CD4-positive, alpha-beta T cell treated with Interleukin-6 at 100 ng/mL for 8 hours (primary cell): ENCODE data around the gene KCNH3.
"Not testable (repeated sequence)": the region's sequence is repeated elsewhere in the genome, so short reads cannot be mapped to it uniquely, and the experiment has no call there.

ENCODE experiments used
- DNase-seq: peaks from one replicate; pipeline ENCODE4 v3.0.0-alpha.2; 2020; ENCODE audit warnings: mixed read lengths, low spot score

The KCNH3 gene, protein sequence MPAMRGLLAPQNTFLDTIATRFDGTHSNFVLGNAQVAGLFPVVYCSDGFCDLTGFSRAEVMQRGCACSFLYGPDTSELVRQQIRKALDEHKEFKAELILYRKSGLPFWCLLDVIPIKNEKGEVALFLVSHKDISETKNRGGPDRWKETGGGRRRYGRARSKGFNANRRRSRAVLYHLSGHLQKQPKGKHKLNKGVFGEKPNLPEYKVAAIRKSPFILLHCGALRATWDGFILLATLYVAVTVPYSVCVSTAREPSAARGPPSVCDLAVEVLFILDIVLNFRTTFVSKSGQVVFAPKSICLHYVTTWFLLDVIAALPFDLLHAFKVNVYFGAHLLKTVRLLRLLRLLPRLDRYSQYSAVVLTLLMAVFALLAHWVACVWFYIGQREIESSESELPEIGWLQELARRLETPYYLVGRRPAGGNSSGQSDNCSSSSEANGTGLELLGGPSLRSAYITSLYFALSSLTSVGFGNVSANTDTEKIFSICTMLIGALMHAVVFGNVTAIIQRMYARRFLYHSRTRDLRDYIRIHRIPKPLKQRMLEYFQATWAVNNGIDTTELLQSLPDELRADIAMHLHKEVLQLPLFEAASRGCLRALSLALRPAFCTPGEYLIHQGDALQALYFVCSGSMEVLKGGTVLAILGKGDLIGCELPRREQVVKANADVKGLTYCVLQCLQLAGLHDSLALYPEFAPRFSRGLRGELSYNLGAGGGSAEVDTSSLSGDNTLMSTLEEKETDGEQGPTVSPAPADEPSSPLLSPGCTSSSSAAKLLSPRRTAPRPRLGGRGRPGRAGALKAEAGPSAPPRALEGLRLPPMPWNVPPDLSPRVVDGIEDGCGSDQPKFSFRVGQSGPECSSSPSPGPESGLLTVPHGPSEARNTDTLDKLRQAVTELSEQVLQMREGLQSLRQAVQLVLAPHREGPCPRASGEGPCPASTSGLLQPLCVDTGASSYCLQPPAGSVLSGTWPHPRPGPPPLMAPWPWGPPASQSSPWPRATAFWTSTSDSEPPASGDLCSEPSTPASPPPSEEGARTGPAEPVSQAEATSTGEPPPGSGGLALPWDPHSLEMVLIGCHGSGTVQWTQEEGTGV

DNA sequence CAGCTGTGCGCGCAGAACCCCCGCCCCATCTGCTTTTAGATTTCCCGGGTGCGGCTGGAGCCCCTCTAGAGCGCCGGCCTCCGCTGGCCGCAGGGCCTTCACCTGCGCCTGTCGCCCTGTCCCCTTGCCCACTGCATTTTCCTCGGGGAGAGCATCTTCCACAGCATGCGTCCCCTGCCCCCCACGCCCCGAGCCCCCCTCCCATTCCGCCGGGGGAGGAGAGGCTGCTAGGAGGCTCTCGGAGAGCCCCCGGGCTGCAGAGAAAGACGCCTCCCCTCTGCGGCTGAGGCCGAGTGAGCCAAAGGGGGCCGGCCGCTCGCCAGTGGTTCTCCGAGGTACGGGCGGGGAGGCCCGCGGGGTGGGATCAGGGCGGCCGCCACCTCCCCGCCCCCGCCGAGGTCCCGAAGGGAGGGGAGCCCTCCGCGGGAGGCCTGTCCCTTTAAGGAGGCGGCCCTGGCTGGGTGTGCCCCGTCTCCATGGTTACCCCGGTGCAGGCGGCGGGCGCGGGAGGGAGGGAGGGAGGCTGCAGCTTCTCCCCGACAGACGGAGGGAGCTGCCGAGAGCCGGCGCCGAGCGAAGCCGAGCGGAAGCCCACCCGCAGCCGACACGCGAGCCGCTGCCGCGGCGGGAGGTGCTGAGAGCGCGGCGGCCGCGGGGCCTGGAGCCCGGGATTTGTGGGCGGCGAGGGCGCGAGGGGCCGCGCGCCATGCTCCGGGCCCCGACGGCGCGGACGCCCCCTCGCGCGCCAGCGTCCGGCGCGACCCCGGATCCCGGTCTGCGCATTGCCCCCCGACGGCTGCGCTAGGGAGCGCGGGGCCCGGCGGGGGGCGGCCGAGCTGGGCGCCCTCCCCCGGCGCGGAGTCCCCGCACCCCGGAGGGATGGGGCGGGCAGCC, at the start of gene KCNH3:
TSS of gene KCNH3 (plus strand) at position 521 of the 894 bp plus-strand sequence. CDS start 387 bp downstream, outside the sequence.
- peak; percentile 93 for DNase-seq

DNA sequence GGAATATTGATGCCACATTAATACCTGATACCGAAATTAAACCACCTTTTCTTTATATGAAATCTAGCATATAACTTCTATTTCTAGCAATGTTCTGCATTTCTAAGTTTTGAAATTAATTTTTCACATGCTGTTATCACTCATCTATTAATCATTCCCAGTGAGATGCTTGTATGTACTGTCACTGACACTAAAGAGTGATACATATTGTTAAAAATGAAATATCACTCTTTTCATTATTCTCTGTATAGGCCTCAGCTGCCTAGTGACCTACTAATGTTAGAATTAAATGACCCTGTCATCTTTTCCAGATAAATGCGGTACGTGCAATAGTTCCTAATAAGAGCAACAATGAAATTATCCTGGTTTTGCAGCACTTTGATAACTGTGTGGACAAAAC, 49.7 kb upstream of the KCNH3 start:
- no peak for DNase-seq

DNA sequence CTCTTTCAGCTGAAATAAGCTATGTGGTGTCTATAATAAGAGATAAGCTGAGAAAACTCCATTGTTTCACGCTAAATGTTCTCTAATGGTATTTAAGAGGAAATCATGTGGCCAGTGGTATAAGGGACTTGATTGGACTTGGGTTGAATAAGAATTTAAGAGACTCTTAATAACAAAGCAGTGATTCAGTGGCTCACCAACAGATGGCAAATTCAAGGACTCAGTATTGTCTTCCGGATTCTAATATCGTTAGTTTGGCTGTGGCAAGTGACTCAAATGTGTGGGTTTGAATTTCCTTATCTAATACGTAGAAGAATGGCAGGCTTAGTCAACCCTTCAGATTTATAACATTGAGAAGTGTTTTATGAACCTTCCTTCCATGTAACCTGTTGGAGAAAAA, 49.1 kb upstream of the KCNH3 start:
- DNase-seq, result no peak

DNA sequence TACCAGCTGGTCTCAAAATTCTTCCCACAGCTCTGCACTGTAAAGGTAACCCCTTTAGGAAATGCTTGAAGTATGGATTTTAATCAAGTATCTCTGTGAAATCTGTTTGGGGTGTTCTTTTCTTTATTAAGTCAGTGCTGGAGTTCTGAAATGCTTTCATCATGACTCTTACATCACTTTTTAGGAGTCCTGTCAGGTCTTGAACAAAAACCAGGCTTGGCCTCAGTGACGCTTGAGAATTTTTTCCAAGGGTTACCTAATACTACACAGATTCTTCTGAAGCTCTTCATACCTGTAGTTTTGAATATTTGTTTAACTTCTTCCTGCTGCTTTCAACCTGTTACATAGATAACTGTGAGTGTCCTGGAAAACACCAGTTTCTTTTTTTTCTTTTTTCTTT, 47.0 kb upstream of the KCNH3 start:
- DNase-seq, result no peak

DNA sequence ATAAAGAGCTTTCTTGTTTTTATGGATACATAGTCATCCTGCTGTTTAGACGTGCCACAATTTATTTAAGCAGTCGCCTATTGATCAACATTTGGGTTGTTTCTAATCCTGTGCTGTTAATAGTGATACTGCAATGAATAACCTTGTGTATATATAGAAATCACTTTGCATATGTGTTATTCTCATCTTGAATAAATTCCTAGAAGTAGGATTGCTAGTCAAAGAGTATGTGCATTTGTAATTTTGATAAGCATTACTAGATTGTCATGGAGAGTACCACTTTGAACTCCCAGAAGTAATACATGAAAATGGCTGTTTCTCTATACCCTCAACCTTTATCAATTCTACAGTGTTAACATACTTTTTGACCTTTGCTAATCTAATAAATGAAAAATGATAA, 44.9 kb upstream of the KCNH3 start:
- no peak for DNase-seq

DNA sequence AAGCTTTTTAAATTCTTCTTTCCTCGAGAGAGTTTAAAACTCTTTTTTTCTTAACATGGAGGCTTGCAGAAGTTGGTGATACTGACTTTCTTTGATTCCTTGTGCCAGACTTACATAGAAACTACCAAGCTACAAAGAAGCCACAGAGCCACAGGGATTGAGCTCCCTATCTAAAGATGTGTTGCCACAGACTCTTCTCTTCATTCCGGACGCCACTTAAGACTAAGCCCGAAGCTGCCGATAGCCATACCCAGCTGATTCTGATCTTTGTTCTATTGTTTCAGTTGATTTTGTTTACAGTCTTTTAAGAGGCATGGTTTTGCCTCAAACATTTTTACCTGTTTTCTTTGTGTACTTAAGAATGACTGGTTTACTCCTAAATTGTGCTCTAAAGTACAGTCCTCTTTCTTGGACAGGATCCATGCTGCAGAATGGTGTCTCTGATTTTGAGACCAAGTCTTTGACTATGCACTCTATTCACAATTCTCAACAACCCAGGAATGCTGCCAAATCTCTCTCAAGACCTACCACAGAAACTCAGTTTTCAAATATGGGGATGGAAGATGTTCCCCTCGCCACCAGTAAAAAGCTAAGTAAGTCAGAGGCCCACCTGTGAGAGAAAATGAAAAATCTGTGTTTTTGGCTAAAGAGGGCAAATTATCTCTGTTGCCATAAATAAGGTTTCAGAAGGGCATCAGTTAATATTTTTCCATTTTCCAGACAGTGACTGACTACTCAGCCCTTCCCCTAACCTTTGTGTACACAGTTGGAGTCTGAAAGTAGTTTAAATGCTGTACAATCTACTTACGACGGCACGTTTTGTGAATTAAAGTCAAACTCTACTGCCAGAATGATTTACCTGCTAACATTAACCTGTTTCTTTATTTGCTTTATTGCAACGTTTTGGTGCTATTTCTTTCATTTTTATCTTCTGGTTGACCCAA, 42.1 kb upstream of the KCNH3 start:
- no peak for DNase-seq

DNA sequence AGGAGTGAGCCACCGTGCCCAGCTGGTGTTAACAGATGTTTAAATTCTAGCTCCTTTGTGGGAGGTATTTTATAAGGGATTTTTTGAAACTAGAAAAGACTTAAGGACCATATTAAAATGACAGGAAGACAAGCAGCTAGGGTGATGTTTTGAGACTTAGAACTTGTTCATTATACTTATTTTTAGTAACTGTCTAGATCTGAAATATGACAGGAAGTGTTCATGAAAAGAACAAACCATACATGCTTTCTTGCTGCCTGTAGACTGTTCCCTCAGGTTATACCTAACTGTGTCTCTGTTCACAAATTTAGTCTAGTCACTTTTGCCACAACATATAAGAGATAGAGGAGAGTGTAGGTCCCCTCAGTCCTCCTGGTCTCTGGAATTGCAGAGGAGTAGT, 36.9 kb upstream of the KCNH3 start:
- no peak for DNase-seq

DNA sequence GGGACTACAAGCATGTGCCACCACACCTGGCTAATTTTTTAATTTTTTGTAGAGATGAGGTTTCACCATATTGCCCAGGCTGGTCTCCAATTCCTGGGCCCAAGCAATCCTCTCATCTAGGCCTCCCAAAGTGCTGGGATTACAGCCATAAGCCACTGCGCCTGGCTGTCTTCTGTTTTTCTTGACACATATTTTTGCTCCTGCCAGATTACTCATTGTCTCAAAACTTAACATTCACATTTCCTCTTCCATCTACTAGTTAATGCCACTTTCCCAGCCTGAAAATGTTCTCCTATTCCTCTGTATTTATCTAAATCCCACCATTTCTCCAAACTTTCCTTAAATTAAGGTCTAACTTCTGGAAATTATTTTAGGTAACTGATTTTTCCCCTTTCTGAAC, 36.2 kb upstream of the KCNH3 start:
- no peak for DNase-seq

DNA sequence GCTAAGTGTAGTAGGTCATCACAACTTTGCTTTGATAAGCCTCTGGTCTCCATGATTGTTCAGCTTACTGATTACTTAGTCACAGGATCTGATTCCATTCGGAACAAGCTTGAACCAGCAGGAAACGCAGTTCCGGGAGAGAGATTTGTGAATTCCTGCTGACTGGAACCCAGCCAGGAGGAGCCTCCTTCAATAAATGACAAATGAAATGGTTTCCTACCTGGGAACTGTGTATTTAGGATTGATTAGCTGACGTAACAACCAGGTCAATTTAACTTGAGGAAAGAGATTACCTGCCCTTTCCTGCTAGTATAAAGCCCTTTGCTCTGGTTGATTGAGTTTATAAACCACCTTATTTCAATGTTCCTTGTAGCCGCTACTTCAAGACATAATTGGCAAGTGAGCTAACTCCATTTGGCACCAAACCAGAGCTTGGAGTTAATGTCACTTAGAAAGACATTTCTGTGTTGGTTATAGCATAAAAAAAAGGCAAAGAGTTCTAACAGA, 35.1 kb upstream of the KCNH3 start:
- DNase-seq, result no peak

DNA sequence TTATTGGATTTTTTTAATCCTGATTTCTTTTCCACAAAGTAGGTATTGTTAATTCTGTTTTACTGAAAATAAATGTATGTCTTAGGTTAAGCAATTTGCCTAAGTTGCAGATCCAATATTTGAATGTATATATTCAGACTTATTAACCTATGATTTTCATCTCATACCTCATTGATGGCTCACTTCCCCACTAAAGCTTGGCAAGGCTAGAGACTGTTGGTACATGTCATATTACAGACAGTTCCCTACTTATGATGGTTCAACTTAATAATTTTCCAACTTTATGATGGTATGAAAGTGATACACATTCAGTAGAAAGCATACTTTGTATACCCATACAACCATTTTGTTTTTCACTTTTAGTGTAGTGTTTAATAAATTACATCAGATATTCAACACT, 33.2 kb upstream of the KCNH3 start:
- DNase-seq, result no peak

DNA sequence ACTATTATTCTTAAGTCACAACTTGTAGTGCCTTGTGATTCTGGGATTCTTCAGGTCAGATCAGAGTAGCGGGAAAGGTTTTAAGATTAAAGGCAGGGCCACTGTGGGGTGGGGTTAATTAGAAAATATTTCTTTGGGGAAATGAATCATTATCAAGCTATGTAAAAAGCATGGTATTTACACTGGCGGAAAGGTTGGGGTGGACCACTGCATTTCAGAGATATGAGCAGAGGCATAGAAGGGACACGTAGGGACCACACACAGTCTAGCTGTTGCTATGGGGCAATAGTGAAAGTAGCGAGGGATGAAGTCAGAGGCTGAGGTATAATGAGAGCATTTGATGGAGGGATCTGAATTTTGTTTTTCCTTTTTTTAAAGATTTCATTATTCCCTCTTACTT, 31.7 kb upstream of the KCNH3 start:
- DNase-seq, result no peak

DNA sequence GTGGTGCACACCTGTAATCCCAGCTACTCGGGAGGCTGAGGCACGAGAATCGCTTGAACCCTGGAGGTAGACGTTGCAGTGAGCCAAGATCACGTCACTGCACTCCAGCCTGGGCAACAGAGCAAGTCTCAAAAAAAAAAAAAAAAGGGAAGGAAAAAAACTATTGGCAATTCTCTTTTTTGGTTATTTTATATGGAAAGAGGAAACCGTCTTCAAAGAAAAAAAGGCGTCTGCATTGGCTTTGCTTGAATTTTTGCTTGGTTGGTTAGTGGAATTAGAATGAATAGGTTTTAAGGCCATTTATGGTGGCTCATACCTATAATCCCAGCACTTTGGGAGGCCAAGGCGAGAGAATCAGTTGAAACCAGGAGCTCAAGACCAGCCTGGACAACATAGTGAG, 29.1 kb upstream of the KCNH3 start:
- not testable (repeated sequence) for DNase-seq

DNA sequence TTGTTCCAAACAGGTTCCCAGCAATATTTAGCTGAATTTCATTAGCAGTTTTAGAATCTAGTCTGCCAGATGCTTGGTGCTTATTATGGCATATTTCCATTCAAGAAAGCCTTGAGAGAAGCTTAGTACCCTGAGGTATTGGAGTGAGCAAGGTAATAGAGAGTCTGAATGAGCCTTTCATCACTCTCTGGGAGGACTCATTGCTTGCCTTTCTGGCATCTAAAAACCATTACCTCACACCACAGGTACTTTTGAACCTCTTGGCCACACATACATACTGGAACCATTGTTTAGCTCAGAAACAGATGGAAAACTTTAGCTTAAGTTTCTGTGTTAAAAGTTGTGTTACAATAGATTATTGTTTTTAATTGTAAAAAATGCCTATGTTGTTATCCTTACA, 27.4 kb upstream of the KCNH3 start:
- DNase-seq, result no peak

DNA sequence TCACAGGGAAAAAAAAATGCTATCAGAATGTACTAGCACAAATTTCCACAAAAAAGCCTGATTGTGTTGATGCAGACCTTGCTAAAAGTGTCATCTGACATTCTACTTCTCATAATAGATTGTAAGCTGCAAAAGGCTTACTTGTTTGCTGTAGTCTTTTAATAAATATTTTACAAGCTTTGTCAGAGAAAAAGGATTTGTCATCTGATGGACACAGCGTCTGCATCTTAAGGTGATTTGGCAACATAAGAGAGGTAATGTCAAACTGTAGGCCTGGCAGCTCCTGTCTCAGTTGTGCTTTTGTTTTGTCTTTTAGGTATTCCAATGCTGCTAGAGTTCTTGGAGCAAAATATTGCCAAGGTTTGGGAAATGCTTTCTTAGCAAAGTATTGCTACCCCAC, 26.3 kb upstream of the KCNH3 start:
- no peak for DNase-seq

DNA sequence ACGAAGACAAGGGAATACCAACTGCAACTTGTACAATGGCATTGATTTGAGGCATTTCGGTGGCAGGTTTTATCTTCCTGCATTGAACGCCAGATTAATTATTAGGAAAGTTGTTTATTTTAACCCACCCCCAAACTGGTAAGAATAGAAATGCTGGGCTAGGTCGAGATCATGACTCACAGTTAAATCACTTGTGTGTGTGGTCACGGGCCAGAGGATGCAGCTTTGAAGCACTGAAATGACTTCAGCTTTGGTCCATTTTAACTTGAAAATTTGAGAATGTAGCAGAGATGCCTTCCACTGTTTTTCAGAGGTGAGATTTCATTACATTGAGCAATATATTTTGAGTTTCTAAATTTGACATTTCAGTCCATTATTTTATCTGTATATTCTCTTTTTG, 23.6 kb upstream of the KCNH3 start:
- DNase-seq, result no peak

DNA sequence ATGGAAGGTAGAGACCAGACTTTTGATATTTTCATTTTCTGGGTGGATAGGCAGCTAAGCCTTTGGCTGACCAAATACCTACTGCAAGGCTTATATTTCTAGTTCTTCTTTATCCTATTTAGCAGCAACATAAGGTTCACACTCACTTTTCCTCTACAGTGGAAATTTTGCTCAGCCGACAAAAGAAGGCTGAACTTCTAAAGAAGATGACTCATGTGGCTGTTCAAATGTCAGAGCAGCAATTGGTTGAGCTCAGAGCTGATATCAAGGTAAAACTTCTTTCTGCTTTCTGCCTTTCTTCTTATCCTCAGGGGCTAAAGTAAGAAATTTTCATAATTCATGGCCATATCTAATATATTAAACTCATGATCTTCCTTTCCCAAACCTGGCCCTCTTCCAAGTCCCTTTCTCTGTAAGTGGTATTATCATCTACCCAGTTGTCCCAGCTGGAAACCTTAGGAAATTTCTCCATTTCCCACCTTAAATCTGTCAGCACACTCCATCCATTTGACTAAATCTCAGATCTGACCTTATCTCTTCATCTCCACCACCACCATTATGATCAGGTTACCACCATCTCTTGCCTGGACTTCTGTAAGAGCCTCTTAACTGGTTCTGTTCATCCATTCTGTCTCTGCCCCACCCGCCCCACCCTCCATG, 19.8 kb upstream of the KCNH3 start:
- DNase-seq, result no peak

DNA sequence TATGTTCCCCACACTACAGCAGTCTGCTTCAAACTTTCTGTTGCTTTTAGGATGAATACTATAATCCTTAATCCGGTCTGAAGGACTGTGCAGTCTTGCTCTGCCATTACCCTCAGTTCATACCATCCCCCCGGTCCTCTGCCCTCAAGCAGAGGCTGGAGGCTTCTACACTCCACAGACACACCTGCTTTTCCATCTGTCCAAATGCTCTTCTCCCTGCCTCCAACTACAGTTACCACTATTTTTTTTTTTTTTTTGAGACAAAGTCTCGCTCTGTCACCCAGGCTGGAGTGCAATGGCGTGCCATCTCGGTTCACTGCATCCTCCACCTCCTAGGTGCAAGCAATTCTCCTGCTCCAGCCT, 19.3 kb upstream of the KCNH3 start:
- no peak for DNase-seq

DNA sequence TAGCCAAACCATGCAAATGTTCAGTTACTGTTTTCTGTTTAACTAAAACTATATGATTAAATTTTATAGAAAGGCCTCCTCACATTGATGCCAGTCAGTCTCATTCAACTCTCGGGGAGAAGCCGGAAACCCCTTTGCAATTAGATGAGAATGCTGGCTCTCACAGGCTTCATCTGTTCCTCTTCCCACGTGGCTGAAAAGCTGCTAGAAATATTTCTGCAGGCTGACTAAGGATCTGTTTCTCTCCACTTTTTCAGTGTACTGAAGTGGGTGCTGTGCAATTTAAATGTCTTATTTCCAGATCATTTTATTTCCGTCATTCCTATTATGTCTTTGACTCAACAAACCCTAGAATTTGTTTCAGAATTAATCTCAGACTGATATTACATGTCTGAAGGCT, 17.4 kb upstream of the KCNH3 start:
- no peak for DNase-seq

DNA sequence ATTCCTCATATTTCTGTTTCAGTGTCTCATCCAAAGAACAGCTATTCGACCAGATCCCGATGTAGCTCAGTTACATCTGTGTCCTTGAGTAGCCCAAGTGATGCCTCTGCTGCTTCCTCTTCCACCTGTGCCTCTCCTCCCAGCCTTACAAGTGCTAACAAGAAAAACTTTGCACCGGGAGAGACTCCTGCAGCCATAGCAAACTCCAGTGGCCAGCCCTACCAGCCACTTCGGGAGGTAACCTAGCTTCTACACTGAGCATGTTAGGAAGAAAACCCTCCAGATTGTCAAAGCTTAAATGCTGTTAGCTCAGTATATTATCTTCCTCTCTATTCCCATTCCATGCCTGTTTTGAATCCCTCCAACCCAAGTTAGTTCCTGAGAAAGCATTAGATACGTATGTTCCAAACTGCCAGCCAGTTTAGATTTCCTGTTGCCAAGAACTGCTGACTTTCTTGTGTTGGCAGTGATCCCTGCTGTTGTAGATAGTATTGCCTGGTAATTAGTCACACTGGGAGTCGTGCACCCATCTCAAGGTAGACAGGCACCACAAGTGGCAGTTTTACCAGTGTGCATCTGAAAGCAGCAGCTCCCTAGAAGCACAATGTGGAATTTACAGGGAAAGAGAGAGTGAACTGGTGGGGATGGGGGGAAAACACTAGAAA, 14.0 kb upstream of the KCNH3 start:
- DNase-seq, result no peak
